HEK293T (cell line): ENCODE data around the gene G6PC3.
"Not testable (repeated sequence)": the region's sequence is repeated elsewhere in the genome, so short reads cannot be mapped to it uniquely, and the experiment has no call there.

Experiments used
- CTCF ChIA-PET: fragments of 350-600 bp; formaldehyde crosslinking; extraction: SDS; loops from one replicate; lab custom pipeline; 2021; ENCODE audit warnings: antibody characterized with exemption, inconsistent platforms; lab: Yijun Ruan, JAX
- POLR2A ChIA-PET: fragments of 350-600 bp; formaldehyde crosslinking; extraction: SDS; loops from one replicate; lab custom pipeline; 2020; ENCODE audit warnings: antibody characterized with exemption, inconsistent platforms; lab: Yijun Ruan, JAX
- DNase-seq: peaks from one replicate; pipeline ENCODE4 v3.0.0; 2012; ENCODE audit warnings: mixed read lengths; ENCODE audit errors: extremely low spot score
- ARNT ChIP-seq: fragments of 450-650 bp; IDR thresholded peaks from 2 replicates; pipeline ENCODE4 v1.6.1; 2017; ENCODE audit warnings: mild to moderate bottlenecking
- BHLHE40 ChIP-seq: fragments of 450-650 bp; IDR thresholded peaks from 2 replicates; pipeline ENCODE4 v1.6.1; 2016; ENCODE audit warnings: mild to moderate bottlenecking, moderate library complexity, borderline replicate concordance
- CTBP1 ChIP-seq: fragments of 450-650 bp; IDR thresholded peaks from 2 replicates; pipeline ENCODE4 v1.6.1; 2016; ENCODE audit warnings: borderline replicate concordance
- ELF4 ChIP-seq: fragments of 450-650 bp; IDR thresholded peaks from 2 replicates; pipeline ENCODE4 v1.6.1; 2017; ENCODE audit warnings: antibody characterized with exemption
- FOXA1 ChIP-seq: fragments of 450-650 bp; IDR thresholded peaks from 2 replicates; pipeline ENCODE4 v1.6.1; 2016; ENCODE audit warnings: mild to moderate bottlenecking
- FOXK2 ChIP-seq: fragments of 450-650 bp; IDR thresholded peaks from 2 replicates; pipeline ENCODE4 v1.6.1; 2016; ENCODE audit warnings: mild to moderate bottlenecking
- FOXM1 ChIP-seq: fragments of 450-650 bp; IDR thresholded peaks from 2 replicates; pipeline ENCODE4 v1.6.1; 2017; ENCODE audit warnings: mild to moderate bottlenecking, borderline replicate concordance
- HDGF ChIP-seq: fragments of 450-650 bp; IDR thresholded peaks from 2 replicates; pipeline ENCODE4 v1.6.1; 2017; ENCODE audit warnings: antibody characterized with exemption, borderline replicate concordance
- L3MBTL2 ChIP-seq: fragments of 450-650 bp; conservative IDR thresholded peaks from 2 replicates; pipeline ENCODE4 v1.6.1; 2016; ENCODE audit warnings: mild to moderate bottlenecking
- LEF1 ChIP-seq: fragments of 450-650 bp; IDR thresholded peaks from 2 replicates; pipeline ENCODE4 v1.6.1; 2017; ENCODE audit warnings: mild to moderate bottlenecking, borderline replicate concordance
- NFRKB ChIP-seq: fragments of 450-650 bp; IDR thresholded peaks from 2 replicates; pipeline ENCODE4 v1.6.1; 2016; ENCODE audit warnings: mild to moderate bottlenecking, moderate library complexity
- PKNOX1 ChIP-seq: fragments of 450-650 bp; IDR thresholded peaks from 2 replicates; pipeline ENCODE4 v1.6.1; 2016
- SP1 ChIP-seq: fragments of 450-650 bp; IDR thresholded peaks from 2 replicates; pipeline ENCODE4 v1.6.1; 2017
- SUZ12 ChIP-seq: fragments of 450-650 bp; IDR thresholded peaks from 2 replicates; pipeline ENCODE4 v1.6.1; 2016; ENCODE audit warnings: mild to moderate bottlenecking
- TARDBP ChIP-seq: fragments of 450-650 bp; IDR thresholded peaks from 2 replicates; pipeline ENCODE4 v1.6.1; 2016
- ZNF384 ChIP-seq: fragments of 450-650 bp; IDR thresholded peaks from 2 replicates; pipeline ENCODE4 v1.6.1; 2016

Gene G6PC3

GRCh38 chr17:44030482-44030881 is 40.1 kb upstream of the G6PC3 start:
- TF ChIP-seq L3MBTL2 (no peak), SP1 (no peak), PKNOX1 (no peak), ELF4 (no peak), SUZ12 (no peak), NFRKB (no peak), CTBP1 (no peak), FOXK2 (no peak), LEF1 (no peak)
- POLR2A ChIA-PET, result interaction anchor here (1.4 kb wide), 1 partner anchor 36 kb away, joined by 5 read pairs; the partner anchor contains the start of gene LSM12
- CTCF ChIA-PET, result interaction anchor here (1.1 kb wide), 1 partner anchor 23 kb away, joined by 4 read pairs; no protein-coding TSS in a partner anchor
- DNase-seq, result no peak

GRCh38 chr17:44033861-44034408 is 36.6 kb upstream of the G6PC3 start:
- ChIA-PET POLR2A (no interaction called here), CTCF (interaction anchor here (0.6 kb wide), 1 partner anchor 23 kb away, joined by 5 read pairs; no protein-coding TSS in a partner anchor)
- TF ChIP-seq BHLHE40, result no peak
- no peak for TF ChIP-seq SUZ12
- TF ChIP-seq CTBP1, result no peak
- TF ChIP-seq TARDBP, result no peak
- no peak for TF ChIP-seq HDGF
- TF ChIP-seq FOXA1, result no peak
- TF ChIP-seq FOXK2, result no peak
- TF ChIP-seq ZNF384, result no peak
- no peak for TF ChIP-seq ARNT
- TF ChIP-seq PKNOX1, result no peak
- no peak for TF ChIP-seq L3MBTL2
- no peak for TF ChIP-seq FOXM1
- no peak for TF ChIP-seq LEF1
- TF ChIP-seq SP1, result no peak
- TF ChIP-seq NFRKB, result no peak
- no peak for TF ChIP-seq ELF4
- DNase-seq, result no peak

GRCh38 chr17:44034688-44035087 is 35.8 kb upstream of the G6PC3 start:
- DNase-seq, POLR2A ChIA-PET, CTCF ChIA-PET: not testable (repeated sequence)

GRCh38 chr17:44037471-44037870 is 33.1 kb upstream of the G6PC3 start:
- DNase-seq, result no peak

GRCh38 chr17:44038604-44039011 is 31.9 kb upstream of the G6PC3 start:
- TF ChIP-seq TARDBP (no peak), HDGF (no peak), LEF1 (no peak), SP1 (no peak), L3MBTL2 (no peak), ELF4 (no peak), ARNT (no peak)
- ChIA-PET CTCF (no interaction called here), POLR2A (no interaction called here)
- DNase-seq, result no peak

More at GRCh38 chr17:44037471-44037870, 33.1 kb upstream of the G6PC3 start:
- ChIA-PET POLR2A (no interaction called here), CTCF (no interaction called here)
- TF ChIP-seq L3MBTL2, result no peak
- no peak for TF ChIP-seq TARDBP
- no peak for TF ChIP-seq ELF4
- TF ChIP-seq NFRKB, result no peak
- TF ChIP-seq ARNT, result no peak
- no peak for TF ChIP-seq SP1
- no peak for TF ChIP-seq FOXM1
- no peak for TF ChIP-seq BHLHE40
- TF ChIP-seq HDGF, result no peak
- TF ChIP-seq LEF1, result no peak
- TF ChIP-seq CTBP1, result no peak
- no peak for TF ChIP-seq FOXK2
- TF ChIP-seq PKNOX1, result no peak
- no peak for TF ChIP-seq ZNF384
- TF ChIP-seq SUZ12, result no peak
- no peak for TF ChIP-seq FOXA1

GRCh38 chr17:44039829-44040635 is 30.5 kb upstream of the G6PC3 start:
- no peak for DNase-seq
- CTCF ChIA-PET, result interaction anchor here (0.9 kb wide), 1 partner anchor 44 kb away, joined by 4 read pairs; no protein-coding TSS in a partner anchor
- TF ChIP-seq LEF1 (no peak), FOXK2 (no peak), BHLHE40 (no peak), SP1 (no peak), SUZ12 (no peak), L3MBTL2 (no peak), NFRKB (no peak), TARDBP (no peak), FOXA1 (no peak), PKNOX1 (no peak), ELF4 (no peak)
- POLR2A ChIA-PET, result no interaction called here
